Fibroblast of mammary gland (primary cell): ENCODE results near the gene IL1R2.
A peak's percentile ranks its signal among the peaks of the same experiment; 100 is the strongest.

Experiments used
- DNase-seq: peaks from one replicate; pipeline ENCODE4 v3.0.0-alpha.2; 2010; ENCODE audit warnings: low read depth
- H3K4me3 ChIP-seq: 2 replicates; pipeline ENCODE4 v1.5.1; 2011; ENCODE audit warnings: low read depth, mild to moderate bottlenecking, low read length, moderate library complexity; ENCODE audit not compliant: control insufficient read depth
- CTCF ChIP-seq: conservative IDR thresholded peaks from 2 replicates; pipeline ENCODE4 v1.5.1; 2011; ENCODE audit warnings: low read depth, low read length, inconsistent platforms; ENCODE audit not compliant: control insufficient read depth, insufficient read depth

Gene IL1R2

DNA sequence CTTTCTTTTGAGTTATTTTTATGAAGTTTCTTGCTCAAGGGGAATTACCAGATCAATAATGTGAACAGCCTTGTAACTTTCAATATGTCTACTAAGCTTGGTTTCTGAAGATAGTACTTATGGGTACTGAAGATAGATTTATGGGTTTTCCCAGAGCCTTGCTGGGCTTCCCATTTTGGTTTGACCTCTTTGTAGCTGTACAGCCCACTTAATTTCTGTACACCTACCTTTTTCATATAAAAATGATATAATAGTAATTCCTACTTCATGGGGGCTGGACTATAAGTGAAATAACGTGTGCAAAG lies 22.2 kb downstream of the IL1R2 start:
- no peak for DNase-seq
- no peak overlapping the region for H3K4me3 ChIP-seq
- no peak for TF ChIP-seq CTCF

- no peak for DNase-seq
- TF ChIP-seq CTCF: no peak
- H3K4me3 ChIP-seq: no peak overlapping the region
Measured at GRCh38 chr2:102015399-102015798, 23.6 kb downstream of the IL1R2 start.

- H3K4me3 ChIP-seq: no peak overlapping the region
- no peak for DNase-seq
- no peak for TF ChIP-seq CTCF
Measured at GRCh38 chr2:102016399-102016955, 24.7 kb downstream of the IL1R2 start.

GRCh38 chr2:102018823-102019445 lies 27.2 kb downstream of the IL1R2 start:
- DNase-seq: peak; percentile 90
- no peak for TF ChIP-seq CTCF
- H3K4me3 ChIP-seq: no peak overlapping the region

DNA sequence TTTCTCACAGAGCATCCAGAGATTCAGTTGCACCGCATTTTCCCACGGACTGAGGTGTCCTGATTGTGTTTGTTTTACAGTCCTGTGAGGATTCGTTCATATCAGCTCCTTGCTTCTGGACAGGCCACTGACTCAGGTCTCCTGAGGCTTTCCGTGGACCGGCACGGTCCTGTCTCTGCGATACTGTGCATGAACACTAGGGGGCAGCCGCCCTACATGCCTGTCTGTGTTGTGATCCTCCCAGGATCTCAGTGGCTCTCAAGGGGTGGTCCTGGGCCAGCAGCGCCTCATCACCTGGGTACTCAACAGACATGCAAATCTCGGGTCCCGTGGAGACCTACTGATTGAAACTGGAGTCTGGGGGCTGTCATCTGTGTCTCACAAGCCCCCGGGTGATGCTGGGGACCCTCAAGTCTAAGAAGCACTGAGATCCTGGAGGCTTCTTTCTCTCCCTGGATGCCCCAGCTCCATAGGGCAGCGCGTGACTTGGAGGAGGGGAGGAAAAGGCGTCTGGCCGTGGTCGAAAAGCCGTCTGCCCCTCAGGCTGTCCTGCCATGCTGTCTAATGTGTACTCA lies 28.9 kb downstream of the IL1R2 start:
- DNase-seq: peak; percentile 96
- H3K4me3 ChIP-seq: no peak overlapping the region
- TF ChIP-seq CTCF: peak; percentile 100

- DNase-seq: peak; percentile 77
- no peak for TF ChIP-seq CTCF
Measured at GRCh38 chr2:102021779-102022178, 30.0 kb downstream of the IL1R2 start.

More at GRCh38 chr2:102021779-102022178, 30.0 kb downstream of the IL1R2 start:
- no peak overlapping the region for H3K4me3 ChIP-seq
